PFSK-1 (cell line): ENCODE data around the gene POC1A.

Experiments used
- FOXP2 ChIP-seq: optimal IDR thresholded peaks from 2 replicates; pipeline ENCODE3; 2011; ENCODE audit warnings: borderline replicate concordance, control low read depth, inconsistent platforms; ENCODE audit not compliant: insufficient read depth; ENCODE audit errors: extremely low read length, extremely low read depth
- POLR2AphosphoS5 ChIP-seq: IDR thresholded peaks from 2 replicates; pipeline ENCODE4 v1.6.1; 2012; ENCODE audit warnings: low read depth, mild to moderate bottlenecking, control low read depth, low read length, moderate library complexity
- SIN3A ChIP-seq: IDR thresholded peaks from 2 replicates; pipeline ENCODE4 v1.6.1; 2012; ENCODE audit warnings: mild to moderate bottlenecking, low read length, moderate library complexity, borderline replicate concordance; ENCODE audit not compliant: insufficient read depth
- TAF1 ChIP-seq: IDR thresholded peaks from 2 replicates; pipeline ENCODE4 v1.6.1; 2012; ENCODE audit warnings: low read length, control low read depth, borderline replicate concordance; ENCODE audit not compliant: insufficient read depth
- TF ChIP-seq, protein P1 (sequence below), 2 experiments: IDR thresholded peaks; 2 replicates each; pipeline versions ENCODE4 v1.6.1 to v1.8.0; 2011 to 2012; ENCODE audit warnings: low read depth in 2 of 2, low read length in 2 of 2, control low read depth in 1 of 2, inconsistent platforms in 1 of 2, mild to moderate bottlenecking in 1 of 2, moderate library complexity in 1 of 2; ENCODE audit not compliant: insufficient read depth in 1 of 2

POC1A gene

GRCh38 chr3:52026041-52026440 is 128.2 kb downstream of the POC1A start:
- TF ChIP-seq FOXP2, result no peak
- no peak for TF ChIP-seq TAF1
- no peak for TF ChIP-seq POLR2AphosphoS5
- no peak for TF ChIP-seq SIN3A
- TF ChIP-seq, protein P1, sequence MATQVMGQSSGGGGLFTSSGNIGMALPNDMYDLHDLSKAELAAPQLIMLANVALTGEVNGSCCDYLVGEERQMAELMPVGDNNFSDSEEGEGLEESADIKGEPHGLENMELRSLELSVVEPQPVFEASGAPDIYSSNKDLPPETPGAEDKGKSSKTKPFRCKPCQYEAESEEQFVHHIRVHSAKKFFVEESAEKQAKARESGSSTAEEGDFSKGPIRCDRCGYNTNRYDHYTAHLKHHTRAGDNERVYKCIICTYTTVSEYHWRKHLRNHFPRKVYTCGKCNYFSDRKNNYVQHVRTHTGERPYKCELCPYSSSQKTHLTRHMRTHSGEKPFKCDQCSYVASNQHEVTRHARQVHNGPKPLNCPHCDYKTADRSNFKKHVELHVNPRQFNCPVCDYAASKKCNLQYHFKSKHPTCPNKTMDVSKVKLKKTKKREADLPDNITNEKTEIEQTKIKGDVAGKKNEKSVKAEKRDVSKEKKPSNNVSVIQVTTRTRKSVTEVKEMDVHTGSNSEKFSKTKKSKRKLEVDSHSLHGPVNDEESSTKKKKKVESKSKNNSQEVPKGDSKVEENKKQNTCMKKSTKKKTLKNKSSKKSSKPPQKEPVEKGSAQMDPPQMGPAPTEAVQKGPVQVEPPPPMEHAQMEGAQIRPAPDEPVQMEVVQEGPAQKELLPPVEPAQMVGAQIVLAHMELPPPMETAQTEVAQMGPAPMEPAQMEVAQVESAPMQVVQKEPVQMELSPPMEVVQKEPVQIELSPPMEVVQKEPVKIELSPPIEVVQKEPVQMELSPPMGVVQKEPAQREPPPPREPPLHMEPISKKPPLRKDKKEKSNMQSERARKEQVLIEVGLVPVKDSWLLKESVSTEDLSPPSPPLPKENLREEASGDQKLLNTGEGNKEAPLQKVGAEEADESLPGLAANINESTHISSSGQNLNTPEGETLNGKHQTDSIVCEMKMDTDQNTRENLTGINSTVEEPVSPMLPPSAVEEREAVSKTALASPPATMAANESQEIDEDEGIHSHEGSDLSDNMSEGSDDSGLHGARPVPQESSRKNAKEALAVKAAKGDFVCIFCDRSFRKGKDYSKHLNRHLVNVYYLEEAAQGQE (IDR thresholded peaks at IDR 0.05; ENCODE audit: insufficient read depth in 1 of 2, low read depth in 2 of 2, low read length in 2 of 2), result no peak

GRCh38 chr3:52025453-52025852 is 128.8 kb downstream of the POC1A start:
- TF ChIP-seq, protein P1 (IDR thresholded peaks at IDR 0.05; ENCODE audit: insufficient read depth in 1 of 2, low read depth in 2 of 2, low read length in 2 of 2), result no peak
- no peak for TF ChIP-seq TAF1
- no peak for TF ChIP-seq FOXP2
- TF ChIP-seq SIN3A, result no peak
- no peak for TF ChIP-seq POLR2AphosphoS5
